Ishikawa (cell line): ENCODE results near the gene CLEC4M.

Source experiments
- CEBPB ChIP-seq: IDR thresholded peaks from 2 replicates; pipeline ENCODE4 v1.6.1; 2012
- CREB1 ChIP-seq: IDR thresholded peaks from 2 replicates; pipeline ENCODE4 v1.6.1; 2012; ENCODE audit warnings: low read depth
- EGR1 ChIP-seq: IDR thresholded peaks from 2 replicates; pipeline ENCODE4 v1.6.1; 2012
- EP300 ChIP-seq: IDR thresholded peaks from 2 replicates; pipeline ENCODE4 v1.6.1; 2012; ENCODE audit warnings: borderline replicate concordance
- FOXM1 ChIP-seq: IDR thresholded peaks from 2 replicates; pipeline ENCODE4 v1.6.1; 2012; ENCODE audit warnings: low read depth, borderline replicate concordance
- MAX ChIP-seq: IDR thresholded peaks from 2 replicates; pipeline ENCODE4 v1.6.1; 2012
- NFIC ChIP-seq: IDR thresholded peaks from 2 replicates; pipeline ENCODE4 v1.6.1; 2012
- RAD21 ChIP-seq: IDR thresholded peaks from 2 replicates; pipeline ENCODE4 v1.6.1; 2012; ENCODE audit warnings: low read depth
- REST ChIP-seq: IDR thresholded peaks from 2 replicates; pipeline ENCODE4 v1.6.1; 2012; ENCODE audit warnings: low read depth, mild to moderate bottlenecking
- TAF1 ChIP-seq: IDR thresholded peaks from 2 replicates; pipeline ENCODE4 v1.6.1; 2012; ENCODE audit warnings: low read depth, mild to moderate bottlenecking
- TCF12 ChIP-seq: IDR thresholded peaks from 2 replicates; pipeline ENCODE4 v1.6.1; 2012; ENCODE audit warnings: low read depth
- TEAD4 ChIP-seq: IDR thresholded peaks from 2 replicates; pipeline ENCODE4 v1.6.1; 2012
- USF1 ChIP-seq: IDR thresholded peaks from 2 replicates; pipeline ENCODE4 v1.6.1; 2012
- YY1 ChIP-seq: IDR thresholded peaks from 2 replicates; pipeline ENCODE4 v1.6.1; 2012; ENCODE audit warnings: low read depth
- ZBTB7A ChIP-seq: IDR thresholded peaks from 2 replicates; pipeline ENCODE4 v1.6.1; 2012; ENCODE audit warnings: low read depth

Gene CLEC4M

GRCh38 chr19:7775761-7776160 lies 12.7 kb downstream of the CLEC4M start:
- TF ChIP-seq NFIC (no peak), USF1 (no peak), MAX (no peak), TAF1 (no peak)

GRCh38 chr19:7778081-7778480 lies 15.0 kb downstream of the CLEC4M start:
- no peak for TF ChIP-seq TEAD4
- TF ChIP-seq ZBTB7A = no peak
- no peak for TF ChIP-seq NFIC
- TF ChIP-seq RAD21 = no peak
- TF ChIP-seq FOXM1 = no peak
- TF ChIP-seq USF1 = no peak
- TF ChIP-seq EGR1 = no peak
- TF ChIP-seq EP300 = no peak
- TF ChIP-seq MAX = no peak
- no peak for TF ChIP-seq CEBPB
- TF ChIP-seq YY1 = no peak
- no peak for TF ChIP-seq REST
- no peak for TF ChIP-seq CREB1
- no peak for TF ChIP-seq TAF1
- no peak for TF ChIP-seq TCF12

- TF ChIP-seq YY1 (no peak), FOXM1 (no peak), CREB1 (no peak), EGR1 (no peak), EP300 (no peak), ZBTB7A (no peak), USF1 (no peak), TAF1 (no peak), RAD21 (no peak), TEAD4 (no peak), NFIC (no peak), TCF12 (no peak), REST (no peak), MAX (no peak), CEBPB (no peak)
Observed at GRCh38 chr19:7779631-7780486, 16.8 kb downstream of the CLEC4M start.

- no peak for TF ChIP-seq MAX
- TF ChIP-seq TEAD4 = no peak
- TF ChIP-seq EGR1 = no peak
- no peak for TF ChIP-seq REST
- TF ChIP-seq TAF1 = no peak
- TF ChIP-seq FOXM1 = no peak
- TF ChIP-seq RAD21 = no peak
- TF ChIP-seq YY1 = no peak
- TF ChIP-seq NFIC = no peak
- no peak for TF ChIP-seq ZBTB7A
Observed at GRCh38 chr19:7781157-7781556, 18.1 kb downstream of the CLEC4M start.
